Measurements from ENCODE around the gene SRCAP.

Gene SRCAP

GRCh38 chr16:30775131-30775391 is 76.1 kb downstream of the SRCAP start:
- no peak for DNase-seq (ENCODE audit: low read depth)
- H3K4me3 ChIP-seq (ENCODE audit: low read depth, low read length), result peak overlapping the region; percentile 55
- TF ChIP-seq CTCF (IDR thresholded peaks at IDR 0.05; ENCODE audit: insufficient read depth, low read depth, low read length, missing control alignments), result no peak

- no peak for TF ChIP-seq CTCF (IDR thresholded peaks at IDR 0.05; ENCODE audit: insufficient read depth, low read depth, low read length, missing control alignments)
- peak overlapping the region; percentile 55 for H3K4me3 ChIP-seq (ENCODE audit: low read depth, low read length)
- DNase-seq (ENCODE audit: low read depth), result peak; percentile 73
Measured at GRCh38 chr16:30775392-30776188, 76.6 kb downstream of the SRCAP start.

GRCh38 chr16:30777591-30778297 is 78.8 kb downstream of the SRCAP start:
- H3K4me3 ChIP-seq (ENCODE audit: low read depth, low read length), result no peak overlapping the region
- no peak for TF ChIP-seq CTCF (IDR thresholded peaks at IDR 0.05; ENCODE audit: insufficient read depth, low read depth, low read length, missing control alignments)
- no peak for DNase-seq (ENCODE audit: low read depth)

GRCh38 chr16:30778549-30779244 is 79.7 kb downstream of the SRCAP start:
- TF ChIP-seq CTCF (IDR thresholded peaks at IDR 0.05; ENCODE audit: insufficient read depth, low read depth, low read length, missing control alignments), result no peak
- peak; percentile 1 for DNase-seq (ENCODE audit: low read depth)

GRCh38 chr16:30779596-30779995 is 80.6 kb downstream of the SRCAP start:
- H3K4me3 ChIP-seq (ENCODE audit: low read depth, low read length), result no peak overlapping the region
- DNase-seq (ENCODE audit: low read depth), result no peak
- no peak for TF ChIP-seq CTCF (IDR thresholded peaks at IDR 0.05; ENCODE audit: insufficient read depth, low read depth, low read length, missing control alignments)

More at GRCh38 chr16:30778549-30779244, 79.7 kb downstream of the SRCAP start:
- H3K4me3 ChIP-seq (ENCODE audit: low read depth, low read length), result no peak overlapping the region

GRCh38 chr16:30780021-30780420 is 81.0 kb downstream of the SRCAP start:
- no peak overlapping the region for H3K4me3 ChIP-seq (ENCODE audit: low read depth, low read length)
- no peak for DNase-seq (ENCODE audit: low read depth)
- TF ChIP-seq CTCF (IDR thresholded peaks at IDR 0.05; ENCODE audit: insufficient read depth, low read depth, low read length, missing control alignments), result no peak
